Stimulated activated naive CD8-positive, alpha-beta T cell treated with anti-CD3 and anti-CD28 coated beads, Interleukin-15, Interleukin-2, amounts not matched to agents 100 ng/mL and 50 ng/mL, for 24 hours (primary cell): ENCODE data around the gene FGD5.

Experiments
- H3K27ac Mint-ChIP-seq: one replicate; pipeline ENCODE4 v1.8.0; 2021; ENCODE audit warnings: mild to moderate bottlenecking, mixed read lengths
- H3K27me3 Mint-ChIP-seq: one replicate; pipeline ENCODE4 v1.8.0; 2021; ENCODE audit warnings: mixed read lengths
- H3K36me3 Mint-ChIP-seq: one replicate; pipeline ENCODE4 v1.8.0; 2021; ENCODE audit warnings: low read depth, mixed read lengths
- H3K4me1 Mint-ChIP-seq: one replicate; pipeline ENCODE4 v1.8.0; 2021; ENCODE audit warnings: low read depth, mixed read lengths
- H3K4me3 Mint-ChIP-seq: one replicate; pipeline ENCODE4 v1.8.0; 2021; ENCODE audit warnings: mild to moderate bottlenecking, mixed read lengths
- H3K9me3 Mint-ChIP-seq: one replicate; pipeline ENCODE4 v1.8.0; 2021; ENCODE audit warnings: mixed read lengths

Gene FGD5

GRCh38 chr3:14843321-14843720 is 24.6 kb downstream of the FGD5 start:
- Mint-ChIP-seq H3K9me3 (no peaks in the 10 kb centered on the region), H3K4me1 (peaks cover 2% of the 10 kb centered on the region), H3K27me3 (peaks cover 5% of the 10 kb centered on the region), H3K36me3 (no peaks in the 10 kb centered on the region), H3K27ac (no peak overlapping the region), H3K4me3 (no peak overlapping the region)

GRCh38 chr3:14844386-14845170 is 25.8 kb downstream of the FGD5 start:
- no peak overlapping the region for H3K27ac Mint-ChIP-seq
- peaks cover 3% of the 10 kb centered on the region for H3K4me1 Mint-ChIP-seq
- peaks cover 5% of the 10 kb centered on the region for H3K27me3 Mint-ChIP-seq
- H3K4me3 Mint-ChIP-seq = no peak overlapping the region
- no peaks in the 10 kb centered on the region for H3K36me3 Mint-ChIP-seq
- no peaks in the 10 kb centered on the region for H3K9me3 Mint-ChIP-seq

GRCh38 chr3:14845180-14845579 is 26.4 kb downstream of the FGD5 start:
- Mint-ChIP-seq H3K27ac (no peak overlapping the region), H3K4me3 (no peak overlapping the region), H3K36me3 (no peaks in the 10 kb centered on the region), H3K27me3 (peaks cover 5% of the 10 kb centered on the region), H3K4me1 (peaks cover 3% of the 10 kb centered on the region), H3K9me3 (no peaks in the 10 kb centered on the region)

GRCh38 chr3:14845826-14846225 is 27.1 kb downstream of the FGD5 start:
- Mint-ChIP-seq H3K4me1 (peaks cover 3% of the 10 kb centered on the region), H3K36me3 (no peaks in the 10 kb centered on the region), H3K4me3 (no peak overlapping the region), H3K27ac (no peak overlapping the region), H3K27me3 (peaks cover 5% of the 10 kb centered on the region), H3K9me3 (no peaks in the 10 kb centered on the region)

GRCh38 chr3:14846226-14846880 is 27.6 kb downstream of the FGD5 start:
- H3K27ac Mint-ChIP-seq = no peak overlapping the region
- H3K36me3 Mint-ChIP-seq = no peaks in the 10 kb centered on the region
- no peaks in the 10 kb centered on the region for H3K9me3 Mint-ChIP-seq
- peaks cover 3% of the 10 kb centered on the region for H3K4me1 Mint-ChIP-seq
- no peak overlapping the region for H3K4me3 Mint-ChIP-seq
- peaks cover under 1% of the 10 kb centered on the region for H3K27me3 Mint-ChIP-seq

- H3K9me3 Mint-ChIP-seq = no peaks in the 10 kb centered on the region
- H3K27me3 Mint-ChIP-seq = no peaks in the 10 kb centered on the region
- no peak overlapping the region for H3K4me3 Mint-ChIP-seq
- H3K36me3 Mint-ChIP-seq = no peaks in the 10 kb centered on the region
- H3K27ac Mint-ChIP-seq = no peak overlapping the region
- peaks cover 3% of the 10 kb centered on the region for H3K4me1 Mint-ChIP-seq
These were observed 29.1 kb downstream of the FGD5 start for GRCh38 chr3:14847613-14848541.

- Mint-ChIP-seq H3K36me3 (no peaks in the 10 kb centered on the region), H3K4me1 (peaks cover 3% of the 10 kb centered on the region), H3K9me3 (no peaks in the 10 kb centered on the region), H3K4me3 (no peak overlapping the region), H3K27ac (no peak overlapping the region), H3K27me3 (no peaks in the 10 kb centered on the region)
These were observed 30.1 kb downstream of the FGD5 start for GRCh38 chr3:14848906-14849305.

GRCh38 chr3:14849638-14850230 is 31.0 kb downstream of the FGD5 start:
- no peaks in the 10 kb centered on the region for H3K9me3 Mint-ChIP-seq
- no peak overlapping the region for H3K27ac Mint-ChIP-seq
- H3K36me3 Mint-ChIP-seq = no peaks in the 10 kb centered on the region
- H3K27me3 Mint-ChIP-seq = no peaks in the 10 kb centered on the region
- H3K4me3 Mint-ChIP-seq = no peak overlapping the region
- H3K4me1 Mint-ChIP-seq = peaks cover 3% of the 10 kb centered on the region

GRCh38 chr3:14852058-14852594 is 33.4 kb downstream of the FGD5 start:
- Mint-ChIP-seq H3K36me3 (no peaks in the 10 kb centered on the region), H3K27ac (no peak overlapping the region), H3K4me3 (no peak overlapping the region), H3K4me1 (peaks cover 3% of the 10 kb centered on the region), H3K9me3 (no peaks in the 10 kb centered on the region), H3K27me3 (peaks cover 5% of the 10 kb centered on the region)

GRCh38 chr3:14852717-14853116 is 34.0 kb downstream of the FGD5 start:
- no peaks in the 10 kb centered on the region for H3K36me3 Mint-ChIP-seq

GRCh38 chr3:14853271-14853951 is 34.6 kb downstream of the FGD5 start:
- Mint-ChIP-seq H3K9me3 (no peaks in the 10 kb centered on the region), H3K36me3 (no peaks in the 10 kb centered on the region), H3K4me3 (no peak overlapping the region), H3K27ac (no peak overlapping the region), H3K4me1 (peaks cover under 1% of the 10 kb centered on the region), H3K27me3 (peaks cover 8% of the 10 kb centered on the region)

More at GRCh38 chr3:14852717-14853116, 34.0 kb downstream of the FGD5 start:
- Mint-ChIP-seq H3K9me3 (no peaks in the 10 kb centered on the region), H3K27ac (no peak overlapping the region), H3K27me3 (peaks cover 5% of the 10 kb centered on the region), H3K4me3 (no peak overlapping the region), H3K4me1 (peaks cover 3% of the 10 kb centered on the region)

- H3K4me1 Mint-ChIP-seq = no peaks in the 10 kb centered on the region
- H3K36me3 Mint-ChIP-seq = no peaks in the 10 kb centered on the region
- no peaks in the 10 kb centered on the region for H3K9me3 Mint-ChIP-seq
- no peak overlapping the region for H3K27ac Mint-ChIP-seq
- H3K4me3 Mint-ChIP-seq = no peak overlapping the region
- H3K27me3 Mint-ChIP-seq = peaks cover 8% of the 10 kb centered on the region
These were observed 38.7 kb downstream of the FGD5 start for GRCh38 chr3:14857506-14857905.

- Mint-ChIP-seq H3K9me3 (no peaks in the 10 kb centered on the region), H3K27ac (no peak overlapping the region), H3K4me3 (no peak overlapping the region), H3K27me3 (peaks cover 8% of the 10 kb centered on the region), H3K4me1 (no peaks in the 10 kb centered on the region), H3K36me3 (no peaks in the 10 kb centered on the region)
These were observed 39.3 kb downstream of the FGD5 start for GRCh38 chr3:14858105-14858504.

GRCh38 chr3:14859880-14860279 is 41.1 kb downstream of the FGD5 start:
- H3K27me3 Mint-ChIP-seq = peaks cover 8% of the 10 kb centered on the region
- no peak overlapping the region for H3K4me3 Mint-ChIP-seq
- H3K36me3 Mint-ChIP-seq = no peaks in the 10 kb centered on the region
- no peaks in the 10 kb centered on the region for H3K9me3 Mint-ChIP-seq
- H3K27ac Mint-ChIP-seq = no peak overlapping the region
- no peaks in the 10 kb centered on the region for H3K4me1 Mint-ChIP-seq
